ENCODE measurements around the gene PRICKLE2.

- TF ChIP-seq POLR2A (IDR thresholded peaks at IDR 0.05), result no peak
- no peak for TF ChIP-seq CTCF (IDR thresholded peaks at IDR 0.05)
Measured at GRCh38 chr3:64203969-64204908, 21.0 kb downstream of the PRICKLE2 start.

Data from right lobe of liver (tissue), 4 donors.